Loucy (cell line): ENCODE results near the gene TRPM5.

Source experiments
- EZH2phosphoT487 ChIP-seq: fragments of 200-600 bp; IDR thresholded peaks from 2 replicates; pipeline ENCODE4 v1.6.1; 2018; ENCODE audit warnings: antibody characterized with exemption, mild to moderate bottlenecking, moderate library complexity, borderline replicate concordance
- TF ChIP-seq, protein P1 (sequence below): fragments of 200-600 bp; sonication (generic); conservative IDR thresholded peaks from 2 replicates; pipeline ENCODE4 v1.5.1; 2014; ENCODE audit warnings: mild to moderate bottlenecking, antibody characterized with exemption, low read length

DNA sequence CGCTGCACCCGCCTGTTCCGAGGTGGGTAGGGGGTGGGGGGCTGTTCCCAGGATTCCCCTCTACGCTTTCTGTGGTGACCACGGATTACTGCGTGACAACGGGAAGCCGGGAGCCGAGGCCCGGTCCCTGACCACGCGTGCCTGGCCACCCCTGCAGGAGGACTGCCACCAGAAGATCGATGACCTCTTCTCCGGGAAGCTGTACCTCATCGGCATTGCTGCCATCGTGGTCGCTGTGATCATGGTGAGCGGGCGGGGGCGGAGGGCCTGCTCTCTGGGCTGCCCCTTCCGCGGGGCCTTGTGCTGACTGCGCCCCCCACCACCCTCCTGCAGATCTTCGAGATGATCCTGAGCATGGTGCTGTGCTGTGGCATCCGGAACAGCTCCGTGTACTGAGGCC is 47.8 kb downstream of the TRPM5 start:
- TF ChIP-seq, protein P1, sequence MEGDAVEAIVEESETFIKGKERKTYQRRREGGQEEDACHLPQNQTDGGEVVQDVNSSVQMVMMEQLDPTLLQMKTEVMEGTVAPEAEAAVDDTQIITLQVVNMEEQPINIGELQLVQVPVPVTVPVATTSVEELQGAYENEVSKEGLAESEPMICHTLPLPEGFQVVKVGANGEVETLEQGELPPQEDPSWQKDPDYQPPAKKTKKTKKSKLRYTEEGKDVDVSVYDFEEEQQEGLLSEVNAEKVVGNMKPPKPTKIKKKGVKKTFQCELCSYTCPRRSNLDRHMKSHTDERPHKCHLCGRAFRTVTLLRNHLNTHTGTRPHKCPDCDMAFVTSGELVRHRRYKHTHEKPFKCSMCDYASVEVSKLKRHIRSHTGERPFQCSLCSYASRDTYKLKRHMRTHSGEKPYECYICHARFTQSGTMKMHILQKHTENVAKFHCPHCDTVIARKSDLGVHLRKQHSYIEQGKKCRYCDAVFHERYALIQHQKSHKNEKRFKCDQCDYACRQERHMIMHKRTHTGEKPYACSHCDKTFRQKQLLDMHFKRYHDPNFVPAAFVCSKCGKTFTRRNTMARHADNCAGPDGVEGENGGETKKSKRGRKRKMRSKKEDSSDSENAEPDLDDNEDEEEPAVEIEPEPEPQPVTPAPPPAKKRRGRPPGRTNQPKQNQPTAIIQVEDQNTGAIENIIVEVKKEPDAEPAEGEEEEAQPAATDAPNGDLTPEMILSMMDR: no peak
- no peak for TF ChIP-seq EZH2phosphoT487
